Vagina (tissue), 2 donors: ENCODE measurements around the gene GNS.

Experiments used
- POLR2A ChIP-seq, 2 donors: fragments of 450-650 bp; IDR thresholded peaks; one replicate each; pipeline ENCODE4 v1.6.1; 2017; ENCODE audit warnings: antibody characterized with exemption in 2 of 2, mild to moderate bottlenecking in 2 of 2, moderate library complexity in 2 of 2
- POLR2AphosphoS5 ChIP-seq, 2 donors: sonication (generic); formaldehyde crosslinking; IDR thresholded peaks; one replicate each; pipeline ENCODE4 v1.9.0; 2017; ENCODE audit warnings: antibody characterized with exemption in 2 of 2, mild to moderate bottlenecking in 2 of 2, low read depth in 1 of 2; ENCODE audit not compliant: insufficient read depth in 1 of 2
- TF ChIP-seq, protein P1 (sequence below), 3 experiments: fragments of 450-650 bp in 2 of 3; fragments of 200-600 bp in 1 of 3; sonication (generic) in 1 of 3; IDR thresholded peaks; one replicate each; pipeline ENCODE4 v1.5.1; 2017 to 2019; ENCODE audit warnings: antibody characterized with exemption in 3 of 3, mild to moderate bottlenecking in 2 of 3, moderate library complexity in 2 of 3

DNA sequence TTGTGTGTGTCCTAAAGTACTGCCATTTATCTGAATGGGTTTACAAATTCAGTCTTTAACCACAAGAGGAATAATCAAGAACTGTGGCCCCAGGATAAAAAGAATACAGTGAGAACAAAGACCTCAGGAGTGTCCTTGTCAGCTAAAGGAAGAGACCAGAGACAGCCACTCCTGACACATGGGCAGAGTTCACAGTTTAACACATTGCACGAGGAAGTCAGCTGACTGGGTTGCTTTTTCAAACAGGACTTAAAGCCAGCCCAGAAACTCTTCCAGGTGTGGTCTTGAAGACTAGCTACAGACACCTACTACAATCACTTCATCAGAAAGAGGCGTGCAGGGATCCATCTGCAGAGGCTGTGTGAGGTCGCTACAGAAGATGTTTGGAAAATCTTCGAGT is 42.8 kb downstream of the GNS start:
- no peak for TF ChIP-seq POLR2AphosphoS5 (IDR thresholded peaks at IDR 0.05; ENCODE audit: insufficient read depth in 1 of 2, low read depth in 1 of 2)
- no peak for TF ChIP-seq POLR2A (IDR thresholded peaks at IDR 0.05)
- TF ChIP-seq, protein P1, sequence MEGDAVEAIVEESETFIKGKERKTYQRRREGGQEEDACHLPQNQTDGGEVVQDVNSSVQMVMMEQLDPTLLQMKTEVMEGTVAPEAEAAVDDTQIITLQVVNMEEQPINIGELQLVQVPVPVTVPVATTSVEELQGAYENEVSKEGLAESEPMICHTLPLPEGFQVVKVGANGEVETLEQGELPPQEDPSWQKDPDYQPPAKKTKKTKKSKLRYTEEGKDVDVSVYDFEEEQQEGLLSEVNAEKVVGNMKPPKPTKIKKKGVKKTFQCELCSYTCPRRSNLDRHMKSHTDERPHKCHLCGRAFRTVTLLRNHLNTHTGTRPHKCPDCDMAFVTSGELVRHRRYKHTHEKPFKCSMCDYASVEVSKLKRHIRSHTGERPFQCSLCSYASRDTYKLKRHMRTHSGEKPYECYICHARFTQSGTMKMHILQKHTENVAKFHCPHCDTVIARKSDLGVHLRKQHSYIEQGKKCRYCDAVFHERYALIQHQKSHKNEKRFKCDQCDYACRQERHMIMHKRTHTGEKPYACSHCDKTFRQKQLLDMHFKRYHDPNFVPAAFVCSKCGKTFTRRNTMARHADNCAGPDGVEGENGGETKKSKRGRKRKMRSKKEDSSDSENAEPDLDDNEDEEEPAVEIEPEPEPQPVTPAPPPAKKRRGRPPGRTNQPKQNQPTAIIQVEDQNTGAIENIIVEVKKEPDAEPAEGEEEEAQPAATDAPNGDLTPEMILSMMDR (IDR thresholded peaks at IDR 0.05): no peak
